ENCODE results near the gene CLSTN2. TPM values are rescaled to one million over a fixed set of nuclear protein-coding genes. Genes with fewer than 3 reads are reported as not detected.

The CLSTN2 gene
- total and polyA plus RNA-seq, 2 of the 8 experiments (the other 6 are each of a cell fraction or from before 2014, with no cell fraction given): 0.39 to 0.52 TPM

- TF ChIP-seq YY1 (IDR thresholded peaks at IDR 0.05; ENCODE audit: low read depth, low read length) (no peak), GABPA (IDR thresholded peaks at IDR 0.05; ENCODE audit: borderline replicate concordance, insufficient read depth, low read length) (no peak), RNF2 (IDR thresholded peaks at IDR 0.05; ENCODE audit: borderline replicate concordance, low read depth, low read length, missing control alignments, poor library complexity, severe bottlenecking) (no peak), RXRA (IDR thresholded peaks at IDR 0.05; ENCODE audit: insufficient read depth, low read depth, low read length) (no peak), SAP30 (IDR thresholded peaks at IDR 0.05; ENCODE audit: insufficient read depth, insufficient replicate concordance, low read length) (no peak)
- TF ChIP-seq, protein P1, sequence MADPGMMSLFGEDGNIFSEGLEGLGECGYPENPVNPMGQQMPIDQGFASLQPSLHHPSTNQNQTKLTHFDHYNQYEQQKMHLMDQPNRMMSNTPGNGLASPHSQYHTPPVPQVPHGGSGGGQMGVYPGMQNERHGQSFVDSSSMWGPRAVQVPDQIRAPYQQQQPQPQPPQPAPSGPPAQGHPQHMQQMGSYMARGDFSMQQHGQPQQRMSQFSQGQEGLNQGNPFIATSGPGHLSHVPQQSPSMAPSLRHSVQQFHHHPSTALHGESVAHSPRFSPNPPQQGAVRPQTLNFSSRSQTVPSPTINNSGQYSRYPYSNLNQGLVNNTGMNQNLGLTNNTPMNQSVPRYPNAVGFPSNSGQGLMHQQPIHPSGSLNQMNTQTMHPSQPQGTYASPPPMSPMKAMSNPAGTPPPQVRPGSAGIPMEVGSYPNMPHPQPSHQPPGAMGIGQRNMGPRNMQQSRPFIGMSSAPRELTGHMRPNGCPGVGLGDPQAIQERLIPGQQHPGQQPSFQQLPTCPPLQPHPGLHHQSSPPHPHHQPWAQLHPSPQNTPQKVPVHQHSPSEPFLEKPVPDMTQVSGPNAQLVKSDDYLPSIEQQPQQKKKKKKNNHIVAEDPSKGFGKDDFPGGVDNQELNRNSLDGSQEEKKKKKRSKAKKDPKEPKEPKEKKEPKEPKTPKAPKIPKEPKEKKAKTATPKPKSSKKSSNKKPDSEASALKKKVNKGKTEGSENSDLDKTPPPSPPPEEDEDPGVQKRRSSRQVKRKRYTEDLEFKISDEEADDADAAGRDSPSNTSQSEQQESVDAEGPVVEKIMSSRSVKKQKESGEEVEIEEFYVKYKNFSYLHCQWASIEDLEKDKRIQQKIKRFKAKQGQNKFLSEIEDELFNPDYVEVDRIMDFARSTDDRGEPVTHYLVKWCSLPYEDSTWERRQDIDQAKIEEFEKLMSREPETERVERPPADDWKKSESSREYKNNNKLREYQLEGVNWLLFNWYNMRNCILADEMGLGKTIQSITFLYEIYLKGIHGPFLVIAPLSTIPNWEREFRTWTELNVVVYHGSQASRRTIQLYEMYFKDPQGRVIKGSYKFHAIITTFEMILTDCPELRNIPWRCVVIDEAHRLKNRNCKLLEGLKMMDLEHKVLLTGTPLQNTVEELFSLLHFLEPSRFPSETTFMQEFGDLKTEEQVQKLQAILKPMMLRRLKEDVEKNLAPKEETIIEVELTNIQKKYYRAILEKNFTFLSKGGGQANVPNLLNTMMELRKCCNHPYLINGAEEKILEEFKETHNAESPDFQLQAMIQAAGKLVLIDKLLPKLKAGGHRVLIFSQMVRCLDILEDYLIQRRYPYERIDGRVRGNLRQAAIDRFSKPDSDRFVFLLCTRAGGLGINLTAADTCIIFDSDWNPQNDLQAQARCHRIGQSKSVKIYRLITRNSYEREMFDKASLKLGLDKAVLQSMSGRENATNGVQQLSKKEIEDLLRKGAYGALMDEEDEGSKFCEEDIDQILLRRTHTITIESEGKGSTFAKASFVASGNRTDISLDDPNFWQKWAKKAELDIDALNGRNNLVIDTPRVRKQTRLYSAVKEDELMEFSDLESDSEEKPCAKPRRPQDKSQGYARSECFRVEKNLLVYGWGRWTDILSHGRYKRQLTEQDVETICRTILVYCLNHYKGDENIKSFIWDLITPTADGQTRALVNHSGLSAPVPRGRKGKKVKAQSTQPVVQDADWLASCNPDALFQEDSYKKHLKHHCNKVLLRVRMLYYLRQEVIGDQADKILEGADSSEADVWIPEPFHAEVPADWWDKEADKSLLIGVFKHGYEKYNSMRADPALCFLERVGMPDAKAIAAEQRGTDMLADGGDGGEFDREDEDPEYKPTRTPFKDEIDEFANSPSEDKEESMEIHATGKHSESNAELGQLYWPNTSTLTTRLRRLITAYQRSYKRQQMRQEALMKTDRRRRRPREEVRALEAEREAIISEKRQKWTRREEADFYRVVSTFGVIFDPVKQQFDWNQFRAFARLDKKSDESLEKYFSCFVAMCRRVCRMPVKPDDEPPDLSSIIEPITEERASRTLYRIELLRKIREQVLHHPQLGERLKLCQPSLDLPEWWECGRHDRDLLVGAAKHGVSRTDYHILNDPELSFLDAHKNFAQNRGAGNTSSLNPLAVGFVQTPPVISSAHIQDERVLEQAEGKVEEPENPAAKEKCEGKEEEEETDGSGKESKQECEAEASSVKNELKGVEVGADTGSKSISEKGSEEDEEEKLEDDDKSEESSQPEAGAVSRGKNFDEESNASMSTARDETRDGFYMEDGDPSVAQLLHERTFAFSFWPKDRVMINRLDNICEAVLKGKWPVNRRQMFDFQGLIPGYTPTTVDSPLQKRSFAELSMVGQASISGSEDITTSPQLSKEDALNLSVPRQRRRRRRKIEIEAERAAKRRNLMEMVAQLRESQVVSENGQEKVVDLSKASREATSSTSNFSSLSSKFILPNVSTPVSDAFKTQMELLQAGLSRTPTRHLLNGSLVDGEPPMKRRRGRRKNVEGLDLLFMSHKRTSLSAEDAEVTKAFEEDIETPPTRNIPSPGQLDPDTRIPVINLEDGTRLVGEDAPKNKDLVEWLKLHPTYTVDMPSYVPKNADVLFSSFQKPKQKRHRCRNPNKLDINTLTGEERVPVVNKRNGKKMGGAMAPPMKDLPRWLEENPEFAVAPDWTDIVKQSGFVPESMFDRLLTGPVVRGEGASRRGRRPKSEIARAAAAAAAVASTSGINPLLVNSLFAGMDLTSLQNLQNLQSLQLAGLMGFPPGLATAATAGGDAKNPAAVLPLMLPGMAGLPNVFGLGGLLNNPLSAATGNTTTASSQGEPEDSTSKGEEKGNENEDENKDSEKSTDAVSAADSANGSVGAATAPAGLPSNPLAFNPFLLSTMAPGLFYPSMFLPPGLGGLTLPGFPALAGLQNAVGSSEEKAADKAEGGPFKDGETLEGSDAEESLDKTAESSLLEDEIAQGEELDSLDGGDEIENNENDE (IDR thresholded peaks at IDR 0.05; ENCODE audit: insufficient replicate concordance, low read length): no peak
Observed at GRCh38 chr3:140249188-140249587, 314.2 kb downstream of the CLSTN2 start (continued).

Data from H1 (cell line).